Measurements from ENCODE around the gene FAM20C.

The FAM20C gene

DNA sequence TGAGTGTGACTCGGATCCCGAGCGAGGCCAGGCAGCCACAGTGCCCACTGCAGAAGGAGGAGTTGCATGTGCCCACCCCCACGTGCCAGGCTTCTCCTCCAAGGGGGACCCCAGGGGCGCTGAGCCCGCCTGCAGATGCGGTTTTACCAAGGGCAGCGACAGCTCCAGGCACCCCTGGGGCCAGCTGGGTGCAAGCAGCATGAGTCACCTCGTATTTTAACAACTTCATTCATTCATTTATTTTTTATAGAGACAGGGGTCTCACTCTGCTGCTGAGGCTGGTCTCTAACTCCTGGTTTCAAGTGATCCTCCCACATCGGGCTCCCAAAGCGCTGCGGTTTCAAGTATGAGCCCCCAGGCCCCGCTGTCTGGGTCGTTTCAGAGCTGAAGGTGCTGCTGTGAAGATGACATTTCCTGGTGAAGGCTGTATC, 96.3 kb downstream of the FAM20C start:
- no peak overlapping the region for H3K4me2 ChIP-seq (ENCODE audit: low read length)
- H4K20me1 ChIP-seq (ENCODE audit: insufficient read depth, low read length), result no peaks in the 10 kb centered on the region
- no peak overlapping the region for H3K4me3 ChIP-seq (ENCODE audit: low read length)
- H3K27ac ChIP-seq (ENCODE audit: low read length), result no peak overlapping the region
- H3K79me2 ChIP-seq (ENCODE audit: low read length), result no peaks in the 10 kb centered on the region
- no peaks in the 10 kb centered on the region for H3K9me3 ChIP-seq (ENCODE audit: insufficient read depth, low read length)
- no peaks in the 10 kb centered on the region for H3K4me1 ChIP-seq (ENCODE audit: low read length)
- no peak overlapping the region for H3K9ac ChIP-seq (ENCODE audit: low read length)
- H3K36me3 ChIP-seq (replicated peaks; ENCODE audit: low read depth, low read length), result no peaks in the 10 kb centered on the region
- TF ChIP-seq EZH2phosphoT487 (IDR thresholded peaks at IDR 0.05; ENCODE audit: low read depth), result no peak
- TF ChIP-seq, protein P1, sequence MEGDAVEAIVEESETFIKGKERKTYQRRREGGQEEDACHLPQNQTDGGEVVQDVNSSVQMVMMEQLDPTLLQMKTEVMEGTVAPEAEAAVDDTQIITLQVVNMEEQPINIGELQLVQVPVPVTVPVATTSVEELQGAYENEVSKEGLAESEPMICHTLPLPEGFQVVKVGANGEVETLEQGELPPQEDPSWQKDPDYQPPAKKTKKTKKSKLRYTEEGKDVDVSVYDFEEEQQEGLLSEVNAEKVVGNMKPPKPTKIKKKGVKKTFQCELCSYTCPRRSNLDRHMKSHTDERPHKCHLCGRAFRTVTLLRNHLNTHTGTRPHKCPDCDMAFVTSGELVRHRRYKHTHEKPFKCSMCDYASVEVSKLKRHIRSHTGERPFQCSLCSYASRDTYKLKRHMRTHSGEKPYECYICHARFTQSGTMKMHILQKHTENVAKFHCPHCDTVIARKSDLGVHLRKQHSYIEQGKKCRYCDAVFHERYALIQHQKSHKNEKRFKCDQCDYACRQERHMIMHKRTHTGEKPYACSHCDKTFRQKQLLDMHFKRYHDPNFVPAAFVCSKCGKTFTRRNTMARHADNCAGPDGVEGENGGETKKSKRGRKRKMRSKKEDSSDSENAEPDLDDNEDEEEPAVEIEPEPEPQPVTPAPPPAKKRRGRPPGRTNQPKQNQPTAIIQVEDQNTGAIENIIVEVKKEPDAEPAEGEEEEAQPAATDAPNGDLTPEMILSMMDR (IDR thresholded peaks at IDR 0.05; ENCODE audit: low read depth, low read length), result no peak
- H3K27me3 ChIP-seq (ENCODE audit: low read depth, low read length), result no peaks in the 10 kb centered on the region
- no peak overlapping the region for H2AFZ ChIP-seq (ENCODE audit: low read depth, low read length)

DNA sequence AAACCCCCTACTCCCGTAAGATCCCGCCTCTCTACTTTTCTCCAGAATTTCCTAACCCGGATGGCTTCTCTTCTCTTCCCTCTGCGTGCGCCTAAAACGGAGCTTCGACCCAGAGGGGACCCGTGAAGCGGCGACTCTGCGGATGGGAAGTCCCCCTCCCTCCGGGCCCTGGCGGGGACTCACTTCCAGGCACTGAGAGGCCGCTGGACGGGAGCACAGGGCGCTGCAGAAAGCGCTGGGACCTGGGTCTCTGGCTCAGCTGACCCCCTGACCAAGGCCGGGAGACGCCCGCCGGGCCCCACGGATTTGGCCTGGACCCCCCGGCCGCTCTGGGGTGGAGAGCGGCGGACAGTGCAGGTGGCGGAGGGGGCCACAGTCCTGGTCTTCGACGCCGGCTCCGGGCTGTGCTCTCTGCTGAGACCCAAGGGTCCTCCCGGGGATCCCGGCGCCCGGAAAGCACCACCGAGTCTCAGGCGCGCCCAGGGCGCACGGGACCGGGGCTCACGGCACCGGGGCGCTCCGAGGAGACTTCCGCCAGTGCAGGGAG, 96.9 kb downstream of the FAM20C start:
- H3K27me3 ChIP-seq (ENCODE audit: low read depth, low read length), result no peaks in the 10 kb centered on the region
- no peaks in the 10 kb centered on the region for H3K36me3 ChIP-seq (replicated peaks; ENCODE audit: low read depth, low read length)
- H3K4me2 ChIP-seq (ENCODE audit: low read length), result no peak overlapping the region
- H3K27ac ChIP-seq (ENCODE audit: low read length), result no peak overlapping the region
- no peak overlapping the region for H3K9ac ChIP-seq (ENCODE audit: low read length)
- no peaks in the 10 kb centered on the region for H3K79me2 ChIP-seq (ENCODE audit: low read length)
- H3K9me3 ChIP-seq (ENCODE audit: insufficient read depth, low read length), result no peaks in the 10 kb centered on the region
- no peak overlapping the region for H2AFZ ChIP-seq (ENCODE audit: low read depth, low read length)
- no peak for TF ChIP-seq EZH2phosphoT487 (IDR thresholded peaks at IDR 0.05; ENCODE audit: low read depth)
- TF ChIP-seq, protein P1 (IDR thresholded peaks at IDR 0.05; ENCODE audit: low read depth, low read length), result no peak
- no peaks in the 10 kb centered on the region for H4K20me1 ChIP-seq (ENCODE audit: insufficient read depth, low read length)
- no peaks in the 10 kb centered on the region for H3K4me1 ChIP-seq (ENCODE audit: low read length)
- no peak overlapping the region for H3K4me3 ChIP-seq (ENCODE audit: low read length)

DNA sequence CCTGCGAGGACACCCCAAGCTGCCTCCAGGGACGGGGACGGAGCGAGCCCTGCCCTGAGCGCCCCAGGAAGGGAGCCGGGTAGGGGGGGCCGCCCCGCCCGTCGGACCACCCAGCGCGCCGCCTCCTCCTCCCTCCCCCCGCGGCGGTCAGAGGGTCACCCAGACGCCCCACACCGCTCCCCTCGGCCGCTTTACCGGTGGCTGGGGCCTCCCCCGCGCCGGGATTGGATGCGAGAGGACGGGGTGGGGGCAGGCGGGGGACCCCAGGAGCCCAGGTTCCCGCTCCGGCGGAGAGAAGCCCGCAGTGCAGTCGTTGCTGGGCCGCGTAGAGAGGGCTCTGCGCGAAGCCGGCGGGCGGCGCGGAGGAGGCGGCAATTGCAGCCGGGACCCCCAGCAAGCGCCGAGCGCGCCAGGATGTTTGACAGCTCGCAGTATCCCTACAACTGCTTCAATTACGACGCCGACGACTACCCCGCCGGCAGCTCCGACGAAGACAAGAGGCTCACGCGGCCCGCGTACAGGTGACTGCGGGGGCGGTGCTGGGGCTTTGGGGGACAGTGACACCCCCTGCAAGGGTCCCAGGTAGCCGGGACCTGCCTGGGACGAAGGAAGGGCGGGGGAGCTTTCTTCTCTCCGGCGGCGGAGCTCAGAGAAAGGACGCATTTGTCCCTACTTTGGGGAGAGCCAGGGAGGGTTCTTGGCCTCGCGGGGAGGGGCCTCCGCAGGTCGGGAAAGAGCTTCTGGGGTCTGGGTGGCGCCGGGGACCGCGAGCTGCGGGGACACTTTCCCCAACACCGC, 97.6 kb downstream of the FAM20C start, which contains the start of gene FOXL3:
Gene FOXL3, plus strand, starts transcription at position 415 of the 798 bp plus-strand sequence. Its CDS starts 0 bp downstream, at position 415.
- Histone ChIP-seq H3K4me3 (ENCODE audit: low read length) (no peak within 1 kb of the TSS), H2AFZ (ENCODE audit: low read depth, low read length) (no peak within 1 kb of the TSS), H3K36me3 (replicated peaks; ENCODE audit: low read depth, low read length) (no peaks in the 10 kb centered on the region), H4K20me1 (ENCODE audit: insufficient read depth, low read length) (no peaks in the 10 kb centered on the region), H3K27me3 (ENCODE audit: low read depth, low read length) (no peaks in the 10 kb centered on the region), H3K4me1 (ENCODE audit: low read length) (no peaks in the 10 kb centered on the region), H3K9me3 (ENCODE audit: insufficient read depth, low read length) (no peaks in the 10 kb centered on the region), H3K9ac (ENCODE audit: low read length) (no peak within 1 kb of the TSS), H3K79me2 (ENCODE audit: low read length) (no peaks in the 10 kb centered on the region), H3K4me2 (ENCODE audit: low read length) (no peak within 1 kb of the TSS), H3K27ac (ENCODE audit: low read length) (no peak within 1 kb of the TSS)
- TF ChIP-seq, protein P1 (IDR thresholded peaks at IDR 0.05; ENCODE audit: low read depth, low read length), result no peak
- no peak for TF ChIP-seq EZH2phosphoT487 (IDR thresholded peaks at IDR 0.05; ENCODE audit: low read depth)

DNA sequence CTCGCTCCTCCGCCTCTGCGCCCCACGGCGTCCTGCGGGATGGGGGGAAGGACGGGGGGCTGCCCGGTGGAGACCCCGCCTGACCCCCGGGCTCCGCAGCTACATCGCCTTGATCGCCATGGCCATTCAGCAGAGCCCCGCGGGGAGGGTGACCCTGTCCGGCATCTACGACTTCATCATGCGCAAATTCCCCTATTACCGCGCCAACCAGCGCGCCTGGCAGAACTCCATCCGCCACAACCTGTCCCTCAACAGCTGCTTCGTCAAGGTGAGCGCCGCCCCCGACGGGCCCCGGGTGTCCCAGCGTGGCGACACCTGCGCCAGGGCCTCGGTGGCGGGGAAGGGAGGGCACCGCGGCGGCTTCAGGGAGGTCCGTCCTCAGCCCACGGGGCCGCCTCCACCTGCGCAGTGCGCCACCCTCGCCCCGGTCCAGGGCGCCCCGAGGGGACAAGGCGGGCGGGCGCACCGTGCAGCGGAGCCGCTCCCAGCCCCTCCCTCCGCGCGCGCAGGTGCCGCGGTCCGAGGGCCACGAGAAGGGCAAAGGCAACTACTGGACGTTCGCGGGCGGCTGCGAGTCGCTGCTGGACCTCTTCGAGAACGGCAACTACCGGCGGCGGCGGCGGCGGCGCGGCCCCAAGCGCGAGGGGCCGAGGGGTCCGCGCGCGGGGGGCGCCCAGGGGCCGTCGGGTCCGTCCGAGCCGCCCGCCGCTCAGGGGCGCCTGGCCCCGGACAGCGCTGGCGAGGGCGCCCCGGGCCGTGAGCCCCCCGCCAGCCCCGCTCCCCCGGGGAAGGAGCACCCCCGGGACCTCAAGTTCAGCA, 98.4 kb downstream of the FAM20C start:
- H3K4me3 ChIP-seq (ENCODE audit: low read length), result no peak overlapping the region

More for the DNA sequence above, 98.4 kb downstream of the FAM20C start:
- Histone ChIP-seq H2AFZ (ENCODE audit: low read depth, low read length) (no peak overlapping the region), H3K4me2 (ENCODE audit: low read length) (no peak overlapping the region), H3K9ac (ENCODE audit: low read length) (no peak overlapping the region), H3K27ac (ENCODE audit: low read length) (no peak overlapping the region), H3K27me3 (ENCODE audit: low read depth, low read length) (no peaks in the 10 kb centered on the region), H3K79me2 (ENCODE audit: low read length) (no peaks in the 10 kb centered on the region), H3K9me3 (ENCODE audit: insufficient read depth, low read length) (no peaks in the 10 kb centered on the region), H3K4me1 (ENCODE audit: low read length) (no peaks in the 10 kb centered on the region), H4K20me1 (ENCODE audit: insufficient read depth, low read length) (no peaks in the 10 kb centered on the region), H3K36me3 (replicated peaks; ENCODE audit: low read depth, low read length) (no peaks in the 10 kb centered on the region)
- TF ChIP-seq EZH2phosphoT487 (IDR thresholded peaks at IDR 0.05; ENCODE audit: low read depth), result no peak
- TF ChIP-seq, protein P1 (IDR thresholded peaks at IDR 0.05; ENCODE audit: low read depth, low read length), result no peak
